Common myeloid progenitor, CD34-positive (primary cell): ENCODE data around the gene RAB20.
"Not testable (repeated sequence)": the region's sequence is repeated elsewhere in the genome, so short reads cannot be mapped to it uniquely, and the experiment has no call there.

Experiments
- CTCF ChIA-PET: fragments of 350-600 bp; sonication (Branson Sonifier 250); formaldehyde crosslinking; loops from one replicate; lab custom pipeline; 2021; ENCODE audit warnings: antibody characterized with exemption; lab: Charles Lee
- POLR2A ChIA-PET: fragments of 350-600 bp; sonication (Branson Sonifier 250); formaldehyde crosslinking; loops from one replicate; lab custom pipeline; 2021; ENCODE audit warnings: antibody characterized with exemption; lab: Charles Lee
- DNase-seq, 3 donors: peaks; one replicate each; pipeline versions ENCODE4 v3.0.0 to v3.0.0-alpha.2; 2013
- H3K27ac ChIP-seq, 2 experiments: 1 replicate in 1 of 2; 2 replicates in 1 of 2; pipeline ENCODE4 v1.7.0; 2013; ENCODE audit warnings: inconsistent platforms in 2 of 2, low read length in 2 of 2, mild to moderate bottlenecking in 2 of 2, low read depth in 1 of 2, moderate library complexity in 1 of 2; ENCODE audit not compliant: severe bottlenecking in 2 of 2, insufficient read depth in 1 of 2, poor library complexity in 1 of 2
- H3K27me3 ChIP-seq, 5 experiments: replicated peaks in 2 of 5; 1 replicate in 3 of 5; 2 replicates in 2 of 5; pipeline versions ENCODE4 v1.6.1 to v1.7.0; 2013; ENCODE audit warnings: low read length in 4 of 5, mild to moderate bottlenecking in 2 of 5, moderate library complexity in 2 of 5, inconsistent platforms in 1 of 5; ENCODE audit not compliant: insufficient read depth in 5 of 5, control insufficient read depth in 4 of 5
- H3K36me3 ChIP-seq, 4 experiments: 1 replicate in 2 of 4; 2 replicates in 2 of 4; pipeline versions ENCODE4 v1.6.1 to v1.7.0; 2013; ENCODE audit warnings: low read length in 3 of 4, control low read depth in 1 of 4, mild to moderate bottlenecking in 1 of 4; ENCODE audit not compliant: control insufficient read depth in 4 of 4, insufficient read depth in 4 of 4
- H3K4me1 ChIP-seq, 4 experiments: 1 replicate in 3 of 4; 2 replicates in 1 of 4; pipeline versions ENCODE4 v1.6.1 to v1.7.1; 2013; ENCODE audit warnings: low read length in 3 of 4, mild to moderate bottlenecking in 3 of 4, control low read depth in 1 of 4, inconsistent platforms in 1 of 4, moderate library complexity in 1 of 4; ENCODE audit not compliant: control insufficient read depth in 4 of 4, insufficient read depth in 4 of 4; ENCODE audit errors: control extremely low read depth in 1 of 4
- H3K4me3 ChIP-seq, 7 experiments: 1 replicate in 4 of 7; 2 replicates in 3 of 7; pipeline versions ENCODE4 v1.5.1 to v1.7.0; 2013; ENCODE audit warnings: mild to moderate bottlenecking in 7 of 7, low read length in 6 of 7, moderate library complexity in 6 of 7, inconsistent platforms in 2 of 7, low read depth in 2 of 7, control low read depth in 1 of 7; ENCODE audit not compliant: insufficient read depth in 4 of 7, control insufficient read depth in 1 of 7; ENCODE audit errors: extremely low read depth in 1 of 7
- H3K9me3 ChIP-seq, 5 experiments: 1 replicate in 4 of 5; 2 replicates in 1 of 5; pipeline versions ENCODE4 v1.6.1 to v1.7.1; 2013; ENCODE audit warnings: low read length in 4 of 5, mild to moderate bottlenecking in 2 of 5, inconsistent platforms in 1 of 5, low read depth in 1 of 5, moderate library complexity in 1 of 5; ENCODE audit not compliant: control insufficient read depth in 4 of 5, insufficient read depth in 2 of 5; ENCODE audit errors: control extremely low read depth in 1 of 5
- WGBS: methylation state at CpG from one replicate; pipeline ENCODE4 v1.1.5; 2013; ENCODE audit not compliant: insufficient coverage; 5-methylcytosine and 5-hydroxymethylcytosine counted together

Gene RAB20

GRCh38 chr13:110532258-110532657, 29.3 kb downstream of the RAB20 start:
- 80% methylated on average over 1 of the region's 2 CpGs for WGBS
- CTCF ChIA-PET: interaction anchor here (1.4 kb wide), 1 partner anchor 11 kb away, joined by 5 read pairs; no protein-coding TSS in a partner anchor
- H3K27ac ChIP-seq, H3K4me3 ChIP-seq, DNase-seq, H3K36me3 ChIP-seq, H3K9me3 ChIP-seq, POLR2A ChIA-PET, H3K27me3 ChIP-seq: not testable (repeated sequence)
- peaks cover 2 to 14% (median 10%) of the 10 kb centered on the region in 4 experiments for H3K4me1 ChIP-seq

DNA sequence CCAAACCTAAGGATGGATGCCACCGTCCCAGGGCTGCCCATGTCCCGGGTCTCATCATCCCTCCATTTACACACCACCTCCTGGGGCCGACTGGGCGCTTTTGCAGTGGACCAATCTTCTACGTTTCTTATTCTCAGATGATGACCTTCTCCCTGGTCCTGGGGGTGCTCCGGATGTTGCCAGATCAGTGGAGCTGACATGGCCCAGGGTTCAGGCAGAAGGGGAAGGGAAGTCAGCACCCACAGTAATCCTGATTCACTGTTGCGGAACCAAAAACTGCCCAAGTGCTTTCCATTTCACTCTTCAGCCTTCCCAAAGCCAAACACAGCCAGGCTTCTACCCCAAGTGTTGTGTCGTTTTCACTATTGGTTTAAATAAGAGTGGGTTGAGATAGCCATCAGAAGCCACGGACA, 29.8 kb downstream of the RAB20 start:
- WGBS: 91% methylated on average over 8 of the region's 9 CpGs
- Histone ChIP-seq H3K27me3 (no peaks in the 10 kb centered on the region), H3K4me1 (peaks cover 0 to 9% (median 5%) of the 10 kb centered on the region in 4 experiments), H3K4me3 (no peak overlapping the region), H3K27ac (no peak overlapping the region), H3K36me3 (no peaks in the 10 kb centered on the region), H3K9me3 (peaks cover 0 to 8% (median 0%) of the 10 kb centered on the region in 5 experiments)
- POLR2A ChIA-PET: no interaction called here
- DNase-seq: no peak
- CTCF ChIA-PET: interaction anchor here (1.4 kb wide), 1 partner anchor 11 kb away, joined by 5 read pairs; no protein-coding TSS in a partner anchor

GRCh38 chr13:110531100-110531499, 30.4 kb downstream of the RAB20 start:
- no peaks in the 10 kb centered on the region for H3K36me3 ChIP-seq
- POLR2A ChIA-PET: no interaction called here
- peaks cover 0 to 6% (median 2%) of the 10 kb centered on the region in 4 experiments for H3K4me1 ChIP-seq
- 94% methylated on average over 7 of the region's 7 CpGs for WGBS
- no peak overlapping the region for H3K4me3 ChIP-seq
- DNase-seq: no peak
- H3K27me3 ChIP-seq: no peaks in the 10 kb centered on the region
- peaks cover 0 to 8% (median 0%) of the 10 kb centered on the region in 5 experiments for H3K9me3 ChIP-seq
- no peak overlapping the region for H3K27ac ChIP-seq
- CTCF ChIA-PET: no interaction called here

DNA sequence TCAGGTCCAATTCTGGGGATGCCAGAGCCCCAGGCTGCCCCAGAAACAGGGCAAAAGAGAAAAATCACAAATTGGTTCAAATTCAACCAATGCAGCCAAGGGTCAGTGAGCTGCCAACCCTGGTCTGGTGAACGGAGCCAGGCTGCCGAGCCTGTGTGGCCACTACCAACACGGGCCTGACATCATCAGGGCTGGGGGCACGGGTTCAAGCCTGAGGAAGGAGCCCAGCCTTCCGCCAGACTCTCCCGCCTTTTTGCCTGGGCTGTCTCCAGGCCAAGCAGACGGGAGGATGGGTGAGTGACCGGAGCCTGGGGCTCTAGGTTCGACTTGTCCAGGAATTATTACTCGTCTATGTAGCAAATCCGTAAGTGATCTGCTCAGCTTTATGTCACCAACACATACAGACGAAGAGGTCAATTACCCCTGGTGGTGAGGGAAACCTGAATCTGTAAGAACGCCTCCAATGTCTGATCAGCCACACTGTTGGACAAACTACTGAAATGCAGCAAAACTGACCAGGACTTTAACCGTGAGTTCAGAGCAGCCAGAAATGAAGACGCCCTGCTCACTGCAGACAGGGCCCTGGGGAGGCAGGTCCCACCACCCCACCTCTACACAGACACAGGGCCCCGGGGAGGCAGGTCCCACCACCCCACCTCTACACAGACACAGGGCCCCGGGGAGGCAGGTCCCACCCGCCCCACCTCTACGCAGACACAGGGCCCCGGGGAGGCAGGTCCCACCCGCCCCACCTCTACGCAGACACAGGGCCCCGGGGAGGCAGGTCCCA, 31.8 kb downstream of the RAB20 start:
- H3K36me3 ChIP-seq: no peaks in the 10 kb centered on the region
- H3K27me3 ChIP-seq: no peaks in the 10 kb centered on the region
- DNase-seq: no peak
- no peak overlapping the region for H3K4me3 ChIP-seq
- H3K4me1 ChIP-seq: peaks cover 0 to 17% (median 5%) of the 10 kb centered on the region in 4 experiments
- peaks cover 0 to 8% (median 0%) of the 10 kb centered on the region in 5 experiments for H3K9me3 ChIP-seq
- ChIA-PET CTCF (interaction anchor here (0.6 kb wide), 1 partner anchor 685 kb away, joined by 3 read pairs; no protein-coding TSS in a partner anchor), POLR2A (no interaction called here)
- 90% methylated on average over 10 of the region's 23 CpGs for WGBS
- H3K27ac ChIP-seq: no peak overlapping the region

- WGBS: 96% methylated on average over 6 of the region's 6 CpGs
- CTCF ChIA-PET: no interaction called here
Measured at GRCh38 chr13:110528911-110529310, 32.6 kb downstream of the RAB20 start.

GRCh38 chr13:110528371-110528770, 33.2 kb downstream of the RAB20 start:
- POLR2A ChIA-PET: interaction anchor here (0.6 to 1.0 kb wide), 3 partner anchors 11 to 56 kb away, joined by 3 to 4 read pairs (median 3); no protein-coding TSS in a partner anchor
- H3K4me1 ChIP-seq: peaks cover 0 to 30% (median 10%) of the 10 kb centered on the region in 4 experiments
- no peak overlapping the region for H3K4me3 ChIP-seq
- H3K27ac ChIP-seq: no peak overlapping the region
- DNase-seq: no peak
- 53% methylated on average over 3 of the region's 5 CpGs for WGBS
- no peaks in the 10 kb centered on the region for H3K36me3 ChIP-seq
- H3K9me3 ChIP-seq: peaks cover 0 to 8% (median 0%) of the 10 kb centered on the region in 5 experiments
- CTCF ChIA-PET: no interaction called here
- no peaks in the 10 kb centered on the region for H3K27me3 ChIP-seq

More at GRCh38 chr13:110528911-110529310, 32.6 kb downstream of the RAB20 start:
- Histone ChIP-seq H3K9me3 (peaks cover 0 to 8% (median 0%) of the 10 kb centered on the region in 5 experiments), H3K36me3 (no peaks in the 10 kb centered on the region), H3K27ac (no peak overlapping the region), H3K27me3 (no peaks in the 10 kb centered on the region), H3K4me1 (peaks cover 0 to 25% (median 10%) of the 10 kb centered on the region in 4 experiments), H3K4me3 (no peak overlapping the region)
- POLR2A ChIA-PET: interaction anchor here (0.7 to 1.0 kb wide), 2 partner anchors 11 to 57 kb away, joined by 3 to 4 read pairs; no protein-coding TSS in a partner anchor
- DNase-seq: no peak
